ENCODE results near the gene KCTD14.

KCTD14 gene

DNA sequence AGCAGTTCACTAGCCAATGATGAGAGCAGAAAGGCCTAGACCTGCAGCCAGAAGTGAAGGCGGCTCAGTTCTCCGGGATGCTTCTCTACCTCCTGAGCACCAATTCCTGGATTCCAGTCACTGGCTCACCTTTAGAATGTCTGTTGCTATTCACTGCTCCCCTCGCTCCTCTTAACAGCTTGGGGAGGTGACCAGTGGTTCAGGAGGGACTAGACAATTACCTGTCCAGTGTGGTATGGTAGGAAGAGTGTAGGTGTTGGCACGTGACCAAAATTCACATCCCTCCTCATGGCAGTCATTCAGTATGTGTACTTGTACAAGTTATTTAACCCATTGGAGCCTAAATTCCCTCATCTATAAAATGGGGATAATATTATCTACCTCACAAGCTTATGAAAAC, 44.6 kb upstream of the KCTD14 start:
- Histone ChIP-seq H3K27ac (no peak overlapping the region), H3K4me3 (ENCODE audit: low read depth, low read length) (no peak overlapping the region), H3K36me3 (replicated peaks) (peaks cover 28% of the 10 kb centered on the region), H3K27me3 (replicated peaks) (no peaks in the 10 kb centered on the region)
- TF ChIP-seq, protein P1, sequence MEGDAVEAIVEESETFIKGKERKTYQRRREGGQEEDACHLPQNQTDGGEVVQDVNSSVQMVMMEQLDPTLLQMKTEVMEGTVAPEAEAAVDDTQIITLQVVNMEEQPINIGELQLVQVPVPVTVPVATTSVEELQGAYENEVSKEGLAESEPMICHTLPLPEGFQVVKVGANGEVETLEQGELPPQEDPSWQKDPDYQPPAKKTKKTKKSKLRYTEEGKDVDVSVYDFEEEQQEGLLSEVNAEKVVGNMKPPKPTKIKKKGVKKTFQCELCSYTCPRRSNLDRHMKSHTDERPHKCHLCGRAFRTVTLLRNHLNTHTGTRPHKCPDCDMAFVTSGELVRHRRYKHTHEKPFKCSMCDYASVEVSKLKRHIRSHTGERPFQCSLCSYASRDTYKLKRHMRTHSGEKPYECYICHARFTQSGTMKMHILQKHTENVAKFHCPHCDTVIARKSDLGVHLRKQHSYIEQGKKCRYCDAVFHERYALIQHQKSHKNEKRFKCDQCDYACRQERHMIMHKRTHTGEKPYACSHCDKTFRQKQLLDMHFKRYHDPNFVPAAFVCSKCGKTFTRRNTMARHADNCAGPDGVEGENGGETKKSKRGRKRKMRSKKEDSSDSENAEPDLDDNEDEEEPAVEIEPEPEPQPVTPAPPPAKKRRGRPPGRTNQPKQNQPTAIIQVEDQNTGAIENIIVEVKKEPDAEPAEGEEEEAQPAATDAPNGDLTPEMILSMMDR (IDR thresholded peaks at IDR 0.05; ENCODE audit: low read depth, low read length, missing control alignments), result no peak
- no peak for DNase-seq
- in situ Hi-C loops (cut with HindIII; ENCODE audit: low pct_ligation_motif_present, low sequenced_read_pairs), result no loop called here

DNA sequence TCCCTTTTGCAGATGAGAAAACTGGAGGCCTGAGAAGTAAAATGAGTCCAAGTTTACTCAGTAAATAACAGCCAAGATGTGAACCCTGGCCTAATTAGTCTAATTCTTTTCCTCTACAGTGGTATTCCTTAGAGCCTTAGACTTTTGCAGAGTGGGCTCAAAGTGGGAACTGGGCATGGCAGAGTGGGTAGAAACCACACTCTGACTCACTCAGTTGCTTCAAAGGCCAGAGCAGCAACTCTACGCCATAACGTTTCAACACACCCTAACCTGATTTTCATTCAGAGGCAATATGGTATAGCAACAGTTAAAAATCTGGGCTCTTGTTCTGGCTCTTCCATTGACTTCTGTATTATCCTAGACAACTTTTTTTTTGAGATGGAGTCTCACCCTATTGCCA, 43.4 kb upstream of the KCTD14 start:
- Histone ChIP-seq H3K27ac (no peak overlapping the region), H3K36me3 (replicated peaks) (peaks cover 24% of the 10 kb centered on the region), H3K4me3 (ENCODE audit: low read depth, low read length) (no peak overlapping the region), H3K27me3 (replicated peaks) (no peaks in the 10 kb centered on the region)
- no peak for DNase-seq
- TF ChIP-seq, protein P1 (IDR thresholded peaks at IDR 0.05; ENCODE audit: low read depth, low read length, missing control alignments), result no peak
- in situ Hi-C loops (cut with HindIII; ENCODE audit: low pct_ligation_motif_present, low sequenced_read_pairs), result no loop called here

DNA sequence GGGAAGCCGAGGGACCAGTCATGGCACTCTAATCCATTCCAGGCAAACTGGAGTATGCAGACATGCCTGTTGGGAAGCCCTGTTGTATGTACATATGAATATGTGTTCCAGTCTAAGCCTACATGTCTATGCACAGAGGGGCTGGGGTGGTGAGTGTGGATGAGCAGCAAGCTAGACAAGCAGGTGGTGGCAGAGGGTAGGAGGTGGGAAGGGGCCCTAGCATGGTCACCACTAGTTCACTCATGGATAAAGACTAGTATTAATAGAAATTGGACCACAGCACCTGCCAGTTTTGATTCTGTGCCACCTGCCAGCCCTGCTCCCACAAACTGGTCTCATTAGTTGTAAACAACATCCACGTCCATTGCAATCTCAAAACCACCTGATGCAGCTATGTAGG, 42.1 kb upstream of the KCTD14 start:
- Histone ChIP-seq H3K27me3 (replicated peaks) (no peaks in the 10 kb centered on the region), H3K4me3 (ENCODE audit: low read depth, low read length) (no peak overlapping the region), H3K36me3 (replicated peaks) (peaks cover 17% of the 10 kb centered on the region), H3K27ac (no peak overlapping the region)
- in situ Hi-C loops (cut with HindIII; ENCODE audit: low pct_ligation_motif_present, low sequenced_read_pairs), result no loop called here
- TF ChIP-seq, protein P1 (IDR thresholded peaks at IDR 0.05; ENCODE audit: low read depth, low read length, missing control alignments), result no peak
- no peak for DNase-seq

GRCh38 chr11:78063440-78064181, 40.5 kb upstream of the KCTD14 start, which contains the start of gene THRSP:
TSS of gene THRSP (plus strand) at chr11:78063861. CDS start at chr11:78063882, 21 bp downstream.
- DNase-seq, result no peak
- in situ Hi-C loops (cut with HindIII; ENCODE audit: low pct_ligation_motif_present, low sequenced_read_pairs), result no loop called here
- Histone ChIP-seq H3K27ac (no peak within 1 kb of the TSS), H3K4me3 (ENCODE audit: low read depth, low read length) (no peak within 1 kb of the TSS), H3K36me3 (replicated peaks) (peaks cover 8% of the 10 kb centered on the region), H3K27me3 (replicated peaks) (no peaks in the 10 kb centered on the region)
- TF ChIP-seq, protein P1 (IDR thresholded peaks at IDR 0.05; ENCODE audit: low read depth, low read length, missing control alignments), result no peak

DNA sequence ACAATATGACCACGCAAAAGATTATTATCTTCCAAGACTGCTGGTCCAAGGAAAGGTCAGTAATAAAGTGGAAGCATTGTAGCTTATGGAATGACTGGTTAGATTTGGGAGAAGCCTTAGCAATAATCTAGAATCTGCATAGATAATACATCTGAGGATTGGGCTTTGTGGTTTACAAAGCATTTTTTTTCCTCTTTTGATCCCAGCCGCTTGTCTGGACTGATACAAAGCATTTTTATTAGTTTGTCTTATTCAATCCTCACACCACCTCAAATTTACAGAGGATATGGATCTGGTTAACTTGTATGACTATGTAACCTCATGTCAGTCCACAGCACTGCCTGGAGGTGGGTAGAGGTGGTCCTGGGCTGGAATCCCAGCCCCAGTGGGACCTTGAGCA, 39.6 kb upstream of the KCTD14 start:
- no peak for DNase-seq
- Histone ChIP-seq H3K27ac (no peak overlapping the region), H3K36me3 (replicated peaks) (peaks cover 4% of the 10 kb centered on the region), H3K27me3 (replicated peaks) (no peaks in the 10 kb centered on the region), H3K4me3 (ENCODE audit: low read depth, low read length) (no peak overlapping the region)
- in situ Hi-C loops (cut with HindIII; ENCODE audit: low pct_ligation_motif_present, low sequenced_read_pairs), result no loop called here
- TF ChIP-seq, protein P1 (IDR thresholded peaks at IDR 0.05; ENCODE audit: low read depth, low read length, missing control alignments), result no peak

DNA sequence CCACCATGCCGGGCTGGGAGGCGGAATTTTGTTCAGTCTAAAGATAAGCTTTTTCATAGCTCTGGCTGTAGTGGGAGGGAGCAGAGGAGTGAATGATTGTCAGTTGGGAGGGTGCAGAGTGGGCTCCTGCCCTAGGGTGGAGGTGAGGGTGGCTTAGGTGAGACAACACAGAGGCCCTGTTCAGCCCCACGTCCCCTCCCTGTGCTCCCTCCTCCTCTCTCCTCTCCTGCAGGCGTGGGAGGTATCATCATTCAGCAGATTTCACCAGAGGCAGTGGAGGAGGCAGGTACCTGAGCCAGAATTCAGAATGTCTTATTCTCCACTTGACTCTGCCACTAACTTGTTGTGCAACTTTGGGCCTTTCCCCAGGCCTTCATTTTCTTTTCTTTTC, 38.8 kb upstream of the KCTD14 start:
- Histone ChIP-seq H3K4me3 (ENCODE audit: low read depth, low read length) (no peak overlapping the region), H3K36me3 (replicated peaks) (no peaks in the 10 kb centered on the region), H3K27me3 (replicated peaks) (no peaks in the 10 kb centered on the region), H3K27ac (no peak overlapping the region)
- in situ Hi-C loops (cut with HindIII; ENCODE audit: low pct_ligation_motif_present, low sequenced_read_pairs), result no loop called here
- DNase-seq, result no peak
- TF ChIP-seq, protein P1 (IDR thresholded peaks at IDR 0.05; ENCODE audit: low read depth, low read length, missing control alignments), result no peak

Data from brain microvascular endothelial cell (primary cell).